HepG2 (cell line): ENCODE measurements around the gene ZNRD2. TPM values are rescaled to one million over a fixed set of nuclear protein-coding genes. Genes with fewer than 3 reads are reported as not detected.

Experiments used
- DNMT1 ChIP-seq: sonication (generic); formaldehyde crosslinking; IDR thresholded peaks from 2 replicates; pipeline ENCODE4 v1.5.1; 2020; ENCODE audit warnings: mild to moderate bottlenecking, missing genetic modification reagents
- FOXO1 ChIP-seq: sonication (generic); formaldehyde crosslinking; IDR thresholded peaks from 2 replicates; pipeline ENCODE4 v1.4.0; 2020; ENCODE audit warnings: missing genetic modification reagents
- GATAD1 ChIP-seq: IDR thresholded peaks from 2 replicates; pipeline ENCODE4 v1.6.1; 2016; ENCODE audit warnings: missing genetic modification reagents, missing compliant biosample characterization
- HCFC1 ChIP-seq: fragments of 150-350 bp; IDR thresholded peaks from 2 replicates; pipeline ENCODE4 v1.6.1; 2014; ENCODE audit warnings: low read depth, low read length
- HNF4G ChIP-seq, 2 experiments: sonication (generic) in 1 of 2; formaldehyde crosslinking in 1 of 2; IDR thresholded peaks; 2 replicates each; pipeline versions ENCODE4 v1.4.0 to v1.6.1; 2011 to 2020; ENCODE audit warnings: borderline replicate concordance in 2 of 2, low read depth in 2 of 2, mild to moderate bottlenecking in 2 of 2, low read length in 1 of 2, missing genetic modification reagents in 1 of 2, moderate library complexity in 1 of 2
- HOXA3 ChIP-seq: sonication (generic); formaldehyde crosslinking; IDR thresholded peaks from 2 replicates; pipeline ENCODE4 v1.5.0; 2020; ENCODE audit warnings: missing genetic modification reagents
- NFE2L2 ChIP-seq: fragments of 150-350 bp; IDR thresholded peaks from 2 replicates; pipeline ENCODE4 v1.6.1; 2014; ENCODE audit warnings: low read length
- NFYC ChIP-seq: IDR thresholded peaks from 2 replicates; pipeline ENCODE4 v1.6.1; 2016; ENCODE audit warnings: missing genetic modification reagents, missing compliant biosample characterization
- PPARG ChIP-seq: conservative IDR thresholded peaks from 2 replicates; pipeline ENCODE4 v1.6.1; 2016; ENCODE audit warnings: missing biosample characterization, missing genetic modification reagents
- SNAPC2 ChIP-seq: sonication (generic); formaldehyde crosslinking; IDR thresholded peaks from 2 replicates; pipeline ENCODE4 v1.8.1; 2022; ENCODE audit warnings: mild to moderate bottlenecking, missing genetic modification reagents
- TFAP4 ChIP-seq: sonication (generic); IDR thresholded peaks from 2 replicates; pipeline ENCODE4 v1.6.1; 2016; ENCODE audit warnings: low read depth, borderline replicate concordance
- TFE3 ChIP-seq: IDR thresholded peaks from 2 replicates; pipeline ENCODE4 v1.6.1; 2016
- UBTF ChIP-seq: sonication (generic); formaldehyde crosslinking; IDR thresholded peaks from 2 replicates; pipeline ENCODE4 v1.4.0; 2020; ENCODE audit warnings: mild to moderate bottlenecking, missing genetic modification reagents
- ZC3H13 ChIP-seq: sonication (generic); formaldehyde crosslinking; IDR thresholded peaks from 2 replicates; pipeline ENCODE4 v1.8.1; 2023; ENCODE audit warnings: mild to moderate bottlenecking, missing genetic modification reagents, moderate library complexity
- ZFY ChIP-seq: sonication (generic); formaldehyde crosslinking; IDR thresholded peaks from 2 replicates; pipeline ENCODE4 v1.4.0; 2020; ENCODE audit warnings: missing genetic modification reagents
- ZMYM2 ChIP-seq: sonication (generic); formaldehyde crosslinking; IDR thresholded peaks from 2 replicates; pipeline ENCODE4 v1.8.0; 2022; ENCODE audit warnings: mild to moderate bottlenecking, missing genetic modification reagents
- ZNF335 ChIP-seq: sonication (generic); formaldehyde crosslinking; IDR thresholded peaks from 2 replicates; pipeline ENCODE4 v1.4.0; 2020; ENCODE audit warnings: missing genetic modification reagents
- ZNF557 ChIP-seq: sonication (generic); formaldehyde crosslinking; IDR thresholded peaks from 2 replicates; pipeline ENCODE4 v1.4.0; 2020; ENCODE audit warnings: missing genetic modification reagents
- ZNF629 ChIP-seq: sonication (generic); formaldehyde crosslinking; conservative IDR thresholded peaks from 2 replicates; pipeline ENCODE4 v1.5.0; 2020; ENCODE audit warnings: missing genetic modification reagents
- ZNF713 ChIP-seq: sonication (generic); formaldehyde crosslinking; IDR thresholded peaks from 2 replicates; pipeline ENCODE4 v1.4.0; 2020; ENCODE audit warnings: mild to moderate bottlenecking, missing genetic modification reagents
- ZNF781 ChIP-seq: sonication (generic); formaldehyde crosslinking; IDR thresholded peaks from 2 replicates; pipeline ENCODE4 v1.5.1; 2020; ENCODE audit warnings: borderline replicate concordance, mild to moderate bottlenecking, missing genetic modification reagents; ENCODE audit errors: not compliant biosample characterization
- polyA plus RNA-seq, 8 experiments: library from polyadenylated mRNA; depleted of rRNA in 3 of 8; stranded (reverse) in 7 of 8; unstranded in 1 of 8; fragments of >200 nt; fragmentation: Illumina TruSeq in 4 of 8; extraction: Trizol in 4 of 8; gene quantifications; 2 replicates each; pipeline versions ENCODE4 v1.2.1 to v1.2.3, GENCODE V29; 2011 to 2016; ENCODE audit warnings: low read depth in 4 of 8, missing spikeins in 1 of 8, mixed read lengths in 1 of 8; ENCODE audit not compliant: insufficient read depth in 1 of 8
- total RNA-seq, 5 experiments: library from RNA; depleted of rRNA; stranded (reverse); fragments of >200 nt; fragmentation: Illumina TruSeq; extraction: Trizol; gene quantifications; 2 replicates each; pipeline ENCODE4 v1.2.3, GENCODE V29; 2016; ENCODE audit warnings: low read depth in 1 of 5
- TF ChIP-seq, protein P1 (sequence below): sonication (generic); formaldehyde crosslinking; IDR thresholded peaks from 2 replicates; pipeline ENCODE4 v1.5.1; 2020; ENCODE audit warnings: mild to moderate bottlenecking, missing genetic modification reagents, moderate library complexity

ZNRD2 gene
- total and polyA plus RNA-seq, 2 of the 13 experiments (the other 11 are each of a cell fraction or from before 2014, with no cell fraction given), result 29.2 to 34.0 TPM

DNA sequence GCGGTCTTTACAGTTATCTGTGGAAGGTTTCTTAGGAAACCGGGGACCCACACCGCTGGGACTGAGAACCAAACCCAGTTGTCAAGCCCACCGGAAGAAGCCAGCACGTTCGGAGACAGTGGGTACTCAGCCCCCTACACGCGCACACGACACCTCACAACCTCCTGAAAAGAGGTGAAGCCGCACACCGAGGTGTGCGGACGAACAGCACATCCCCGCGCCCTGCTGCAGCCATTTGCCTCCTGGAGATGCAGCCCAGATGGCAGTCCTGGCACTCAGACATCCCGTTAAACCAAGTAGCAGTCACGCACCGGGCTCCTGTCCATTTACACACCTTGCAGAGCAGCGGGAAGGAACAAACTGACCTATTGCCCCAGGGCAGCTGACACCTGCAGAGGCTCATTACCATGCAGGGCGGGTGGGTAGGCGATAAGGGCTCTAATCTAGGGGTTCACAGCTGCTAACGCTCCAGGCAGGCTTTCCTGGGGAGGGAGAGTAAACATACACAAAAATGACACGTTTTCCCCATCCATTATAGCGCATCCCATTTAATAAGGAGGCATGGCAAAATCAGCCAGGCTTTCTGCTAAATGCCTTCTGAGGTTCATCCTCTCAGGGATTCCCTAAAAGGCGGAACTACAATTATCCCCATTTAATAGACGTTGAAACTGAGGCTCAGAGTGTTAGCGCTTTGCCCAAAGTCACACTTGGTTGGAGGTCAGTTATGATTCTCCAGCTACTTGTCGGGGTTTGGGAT lies 4.7 kb downstream of the ZNRD2 start (continued):
- TF ChIP-seq ZFY, result no peak
- TF ChIP-seq ZC3H13 (CRISPR knock-in tag), result no peak
- TF ChIP-seq TFAP4, result peak; percentile 32; the same call in 1 of the 2 replicates
- no peak for TF ChIP-seq FOXO1 (CRISPR knock-in tag)
- no peak for TF ChIP-seq NFYC (CRISPR knock-in tag)
- peak; percentile 16 for TF ChIP-seq GATAD1
- TF ChIP-seq, protein P1, sequence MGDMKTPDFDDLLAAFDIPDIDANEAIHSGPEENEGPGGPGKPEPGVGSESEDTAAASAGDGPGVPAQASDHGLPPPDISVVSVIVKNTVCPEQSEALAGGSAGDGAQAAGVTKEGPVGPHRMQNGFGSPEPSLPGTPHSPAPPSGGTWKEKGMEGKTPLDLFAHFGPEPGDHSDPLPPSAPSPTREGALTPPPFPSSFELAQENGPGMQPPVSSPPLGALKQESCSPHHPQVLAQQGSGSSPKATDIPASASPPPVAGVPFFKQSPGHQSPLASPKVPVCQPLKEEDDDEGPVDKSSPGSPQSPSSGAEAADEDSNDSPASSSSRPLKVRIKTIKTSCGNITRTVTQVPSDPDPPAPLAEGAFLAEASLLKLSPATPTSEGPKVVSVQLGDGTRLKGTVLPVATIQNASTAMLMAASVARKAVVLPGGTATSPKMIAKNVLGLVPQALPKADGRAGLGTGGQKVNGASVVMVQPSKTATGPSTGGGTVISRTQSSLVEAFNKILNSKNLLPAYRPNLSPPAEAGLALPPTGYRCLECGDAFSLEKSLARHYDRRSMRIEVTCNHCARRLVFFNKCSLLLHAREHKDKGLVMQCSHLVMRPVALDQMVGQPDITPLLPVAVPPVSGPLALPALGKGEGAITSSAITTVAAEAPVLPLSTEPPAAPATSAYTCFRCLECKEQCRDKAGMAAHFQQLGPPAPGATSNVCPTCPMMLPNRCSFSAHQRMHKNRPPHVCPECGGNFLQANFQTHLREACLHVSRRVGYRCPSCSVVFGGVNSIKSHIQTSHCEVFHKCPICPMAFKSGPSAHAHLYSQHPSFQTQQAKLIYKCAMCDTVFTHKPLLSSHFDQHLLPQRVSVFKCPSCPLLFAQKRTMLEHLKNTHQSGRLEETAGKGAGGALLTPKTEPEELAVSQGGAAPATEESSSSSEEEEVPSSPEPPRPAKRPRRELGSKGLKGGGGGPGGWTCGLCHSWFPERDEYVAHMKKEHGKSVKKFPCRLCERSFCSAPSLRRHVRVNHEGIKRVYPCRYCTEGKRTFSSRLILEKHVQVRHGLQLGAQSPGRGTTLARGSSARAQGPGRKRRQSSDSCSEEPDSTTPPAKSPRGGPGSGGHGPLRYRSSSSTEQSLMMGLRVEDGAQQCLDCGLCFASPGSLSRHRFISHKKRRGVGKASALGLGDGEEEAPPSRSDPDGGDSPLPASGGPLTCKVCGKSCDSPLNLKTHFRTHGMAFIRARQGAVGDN (CRISPR knock-in tag), result no peak; the same call in 1 of the 2 replicates
- TF ChIP-seq NFE2L2, result no peak
- TF ChIP-seq ZNF713 (CRISPR knock-in tag), result no peak
- TF ChIP-seq ZNF781 (CRISPR knock-in tag), result no peak
- TF ChIP-seq ZMYM2 (CRISPR knock-in tag), result peak; percentile 49; the same call in 1 of the 2 replicates
- no peak for TF ChIP-seq ZNF557 (CRISPR knock-in tag)
- 0 out of 2 replicates have a peak, but pooled peaks have one; percentile 11 for TF ChIP-seq HOXA3 (CRISPR knock-in tag)
- TF ChIP-seq SNAPC2 (CRISPR knock-in tag), result no peak
- no peak for TF ChIP-seq PPARG (CRISPR knock-in tag)
- no peak for TF ChIP-seq HCFC1
- TF ChIP-seq HNF4G (IDR thresholded peaks at IDR 0.05; ENCODE audit: borderline replicate concordance, low read depth, low read length), result 0 out of 2 replicates have a peak, but pooled peaks have one; percentile 3
- TF ChIP-seq HNF4G (CRISPR knock-in tag; IDR thresholded peaks at IDR 0.05; ENCODE audit: borderline replicate concordance, low read depth), result no peak
- peak; percentile 3; the same call in 1 of the 2 replicates for TF ChIP-seq UBTF (CRISPR knock-in tag)
- 0 out of 2 replicates have a peak, but pooled peaks have one; percentile 12 for TF ChIP-seq TFE3 (CRISPR knock-in tag)
- no peak for TF ChIP-seq ZNF335 (CRISPR knock-in tag)
- TF ChIP-seq DNMT1 (CRISPR knock-in tag), result no peak
- peak; percentile 97 for TF ChIP-seq ZNF629 (CRISPR knock-in tag)
